ENCODE results near the gene TAB2.
"Not testable (repeated sequence)": the region's sequence is repeated elsewhere in the genome, so short reads cannot be mapped to it uniquely, and the experiment has no call there.

TAB2 gene

GRCh38 chr6:149333266-149333620 is 15.7 kb downstream of the TAB2 start:
- DNase-seq (ENCODE audit: low read depth): no peak

GRCh38 chr6:149334201-149334600 is 16.7 kb downstream of the TAB2 start:
- DNase-seq (ENCODE audit: low read depth): no peak

- no peak for DNase-seq (ENCODE audit: low read depth)
These were observed 17.2 kb downstream of the TAB2 start for GRCh38 chr6:149334682-149335160.

GRCh38 chr6:149335924-149336608 is 18.6 kb downstream of the TAB2 start:
- DNase-seq (ENCODE audit: low read depth): no peak

- no peak for DNase-seq (ENCODE audit: low read depth)
These were observed 19.1 kb downstream of the TAB2 start for GRCh38 chr6:149336609-149336928.

GRCh38 chr6:149337320-149337719 is 19.8 kb downstream of the TAB2 start:
- DNase-seq (ENCODE audit: low read depth): no peak

- DNase-seq (ENCODE audit: low read depth): no peak
These were observed 22.7 kb downstream of the TAB2 start for GRCh38 chr6:149340200-149340599.

- no peak for DNase-seq (ENCODE audit: low read depth)
These were observed 25.0 kb downstream of the TAB2 start for GRCh38 chr6:149342525-149342924.

- DNase-seq (ENCODE audit: low read depth): no peak
These were observed 26.0 kb downstream of the TAB2 start for GRCh38 chr6:149343501-149343900.

- DNase-seq (ENCODE audit: low read depth): no peak
These were observed 28.6 kb downstream of the TAB2 start for GRCh38 chr6:149346078-149346477.

GRCh38 chr6:149347067-149347466 is 29.6 kb downstream of the TAB2 start:
- DNase-seq (ENCODE audit: low read depth): no peak

- not testable (repeated sequence) for DNase-seq (ENCODE audit: low read depth)
These were observed 31.8 kb downstream of the TAB2 start for GRCh38 chr6:149349279-149349678.

GRCh38 chr6:149354009-149354408 is 36.5 kb downstream of the TAB2 start:
- DNase-seq (ENCODE audit: low read depth): no peak

- DNase-seq (ENCODE audit: low read depth): no peak
These were observed 38.7 kb downstream of the TAB2 start for GRCh38 chr6:149356081-149356750.

- no peak for DNase-seq (ENCODE audit: low read depth)
These were observed 40.4 kb downstream of the TAB2 start for GRCh38 chr6:149357726-149358538.

GRCh38 chr6:149359440-149359839 is 41.9 kb downstream of the TAB2 start:
- no peak for DNase-seq (ENCODE audit: low read depth)

- DNase-seq (ENCODE audit: low read depth): no peak
These were observed 43.0 kb downstream of the TAB2 start for GRCh38 chr6:149360536-149360935.

- DNase-seq (ENCODE audit: low read depth): no peak
These were observed 44.8 kb downstream of the TAB2 start for GRCh38 chr6:149362289-149362688.

- no peak for DNase-seq (ENCODE audit: low read depth)
These were observed 45.6 kb downstream of the TAB2 start for GRCh38 chr6:149363154-149363553.

- DNase-seq (ENCODE audit: low read depth): no peak
These were observed 47.0 kb downstream of the TAB2 start for GRCh38 chr6:149364557-149364956.

- DNase-seq (ENCODE audit: low read depth): no peak
These were observed 47.7 kb downstream of the TAB2 start for GRCh38 chr6:149365197-149365596.

- no peak for DNase-seq (ENCODE audit: low read depth)
These were observed 48.9 kb downstream of the TAB2 start for GRCh38 chr6:149366267-149366921.

GRCh38 chr6:149368065-149368464 is 50.6 kb downstream of the TAB2 start:
- DNase-seq (ENCODE audit: low read depth): no peak

Data from stimulated activated CD8-positive, alpha-beta memory T cell treated with anti-CD3 and anti-CD28 coated beads, Interleukin-15, amount 100 ng/mL, for 1 hour (primary cell).